GM19372 (cell line): ENCODE results near the gene AMOTL2.

Experiments used
- ATAC-seq: cut with Tn5 transposase; IDR thresholded peaks from one replicate; pipeline ENCODE4 v1.9.1; 2021; ENCODE audit warnings: mild to moderate bottlenecking, low read depth, moderate library complexity; ENCODE audit not compliant: unreplicated experiment

Gene AMOTL2

GRCh38 chr3:134338201-134338512 lies 36.1 kb downstream of the AMOTL2 start:
- no peak for ATAC-seq

GRCh38 chr3:134337511-134338200 lies 36.6 kb downstream of the AMOTL2 start:
- no peak for ATAC-seq

- ATAC-seq, result no peak
Observed at GRCh38 chr3:134337071-134337482, 37.2 kb downstream of the AMOTL2 start.

GRCh38 chr3:134336587-134336986 lies 37.7 kb downstream of the AMOTL2 start:
- no peak for ATAC-seq

GRCh38 chr3:134334901-134335280 lies 39.4 kb downstream of the AMOTL2 start:
- no peak for ATAC-seq

GRCh38 chr3:134334231-134334900 lies 39.9 kb downstream of the AMOTL2 start:
- no peak for ATAC-seq

GRCh38 chr3:134333522-134334181 lies 40.6 kb downstream of the AMOTL2 start:
- no peak for ATAC-seq

- no peak for ATAC-seq
Observed at GRCh38 chr3:134332344-134332743, 41.9 kb downstream of the AMOTL2 start.

GRCh38 chr3:134331811-134332199 lies 42.4 kb downstream of the AMOTL2 start:
- ATAC-seq, result no peak

- no peak for ATAC-seq
Observed at GRCh38 chr3:134330883-134331810, 43.1 kb downstream of the AMOTL2 start.

- no peak for ATAC-seq
Observed at GRCh38 chr3:134328846-134329245, 45.4 kb downstream of the AMOTL2 start.

- no peak for ATAC-seq
Observed at GRCh38 chr3:134328147-134328591, 46.1 kb downstream of the AMOTL2 start.

- ATAC-seq, result no peak
Observed at GRCh38 chr3:134327594-134327975, 46.7 kb downstream of the AMOTL2 start.

- no peak for ATAC-seq
Observed at GRCh38 chr3:134326760-134327593, 47.3 kb downstream of the AMOTL2 start.

- no peak for ATAC-seq
Observed at GRCh38 chr3:134326126-134326525, 48.1 kb downstream of the AMOTL2 start.

GRCh38 chr3:134325706-134326105 lies 48.5 kb downstream of the AMOTL2 start:
- ATAC-seq, result no peak

- ATAC-seq, result no peak
Observed at GRCh38 chr3:134325061-134325705, 49.1 kb downstream of the AMOTL2 start.

GRCh38 chr3:134323966-134324962 lies 50.0 kb downstream of the AMOTL2 start:
- ATAC-seq, result no peak
